GM18907 (cell line): Measurements from ENCODE around the gene COBLL1.

Experiments
- ATAC-seq: cut with Tn5 transposase; IDR thresholded peaks from one replicate; pipeline ENCODE4 v1.9.1; 2021; ENCODE audit warnings: mild to moderate bottlenecking, moderate library complexity; ENCODE audit not compliant: unreplicated experiment

COBLL1 gene

DNA sequence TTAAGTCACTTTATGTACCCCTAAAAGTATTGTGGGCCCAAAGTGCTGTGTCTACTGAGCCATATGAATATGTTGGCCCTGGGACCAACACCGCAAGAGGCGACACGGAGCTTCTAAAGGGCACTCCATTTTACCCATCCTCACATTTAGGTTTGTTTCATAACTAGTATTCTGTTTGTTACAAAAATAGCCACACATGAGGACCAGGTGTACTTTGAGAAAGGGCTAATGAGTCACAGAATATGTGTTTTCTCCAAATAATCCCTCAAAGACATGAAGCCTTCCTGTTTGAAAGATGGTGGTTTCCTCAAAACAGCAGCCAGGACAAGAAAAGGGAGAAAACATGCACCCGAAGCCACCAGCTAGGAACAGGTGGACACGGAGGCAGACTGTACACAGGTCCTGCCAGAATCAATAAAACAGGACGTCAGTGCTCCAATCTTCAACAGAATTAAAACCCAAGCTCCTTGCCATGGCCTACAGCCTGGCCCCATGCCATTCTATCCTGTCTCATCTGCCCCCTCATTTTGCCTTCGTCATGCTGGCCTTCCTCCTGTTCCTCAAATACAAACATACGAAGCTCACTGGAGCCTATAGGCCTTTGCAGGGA lies 198.6 kb downstream of the COBLL1 start:
- no peak for ATAC-seq

DNA sequence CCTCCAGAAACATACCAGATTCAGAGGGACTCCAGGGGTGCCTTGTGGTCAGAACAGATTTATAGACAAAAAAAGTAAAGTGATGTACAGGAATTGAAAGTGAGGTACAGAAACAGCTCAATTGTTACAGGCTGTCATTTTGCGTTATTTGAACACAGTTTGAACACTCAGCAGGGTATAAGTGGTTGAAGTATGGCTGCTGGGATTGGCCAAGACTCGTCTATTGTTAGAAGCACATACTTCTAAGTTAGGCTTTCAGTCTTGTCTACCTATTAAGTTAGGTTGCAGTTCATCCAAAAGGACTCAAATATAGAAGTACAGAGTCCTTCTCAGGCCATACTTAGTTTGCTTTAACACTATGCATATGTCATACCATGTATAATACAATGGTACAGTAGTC lies 199.4 kb downstream of the COBLL1 start:
- no peak for ATAC-seq
